ENCODE data around the gene ARID4B. TPM values are rescaled to one million over a fixed set of nuclear protein-coding genes. Genes with fewer than 3 reads are reported as not detected.

ARID4B gene
- total RNA-seq, 1 experiment from 2014 or later = 17.6 TPM

DNA sequence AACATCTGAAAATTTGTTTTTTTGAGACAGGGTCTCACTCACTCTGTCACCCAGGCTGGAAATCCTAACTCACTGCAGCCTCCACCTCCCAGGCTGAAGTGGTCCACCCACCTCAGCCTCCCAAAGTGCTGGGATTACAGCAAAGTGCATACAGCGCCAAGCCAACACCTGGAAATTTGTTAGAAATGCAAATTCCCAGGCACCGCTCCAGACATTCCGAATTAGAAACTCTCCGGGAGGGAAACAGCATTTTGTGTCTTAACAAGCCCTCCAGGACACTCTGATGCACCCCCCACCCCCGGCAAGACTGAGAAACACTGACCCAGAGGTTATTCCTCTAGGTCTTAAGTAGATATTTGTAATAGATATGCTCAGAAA lies 49.1 kb downstream of the ARID4B start:
- Histone ChIP-seq H3K4me1 (ENCODE audit: insufficient read depth, low read length, poor library complexity, severe bottlenecking) (no peaks in the 10 kb centered on the region), H3K4me3 (ENCODE audit: low read depth, low read length, poor library complexity, severe bottlenecking) (no peak overlapping the region), H3K27me3 (replicated peaks; ENCODE audit: insufficient read depth, low read depth, low read length, poor library complexity) (no peaks in the 10 kb centered on the region), H3K27ac (ENCODE audit: low read depth, low read length, poor library complexity, severe bottlenecking) (no peak overlapping the region), H3K9me3 (ENCODE audit: low read depth, low read length, poor library complexity, severe bottlenecking) (no peaks in the 10 kb centered on the region), H3K36me3 (ENCODE audit: insufficient read depth, low read length, poor library complexity, severe bottlenecking) (no peaks in the 10 kb centered on the region)
- no peak for DNase-seq (ENCODE audit: low spot score)
- CTCF ChIA-PET = no interaction called here
- TF ChIP-seq, protein P1, sequence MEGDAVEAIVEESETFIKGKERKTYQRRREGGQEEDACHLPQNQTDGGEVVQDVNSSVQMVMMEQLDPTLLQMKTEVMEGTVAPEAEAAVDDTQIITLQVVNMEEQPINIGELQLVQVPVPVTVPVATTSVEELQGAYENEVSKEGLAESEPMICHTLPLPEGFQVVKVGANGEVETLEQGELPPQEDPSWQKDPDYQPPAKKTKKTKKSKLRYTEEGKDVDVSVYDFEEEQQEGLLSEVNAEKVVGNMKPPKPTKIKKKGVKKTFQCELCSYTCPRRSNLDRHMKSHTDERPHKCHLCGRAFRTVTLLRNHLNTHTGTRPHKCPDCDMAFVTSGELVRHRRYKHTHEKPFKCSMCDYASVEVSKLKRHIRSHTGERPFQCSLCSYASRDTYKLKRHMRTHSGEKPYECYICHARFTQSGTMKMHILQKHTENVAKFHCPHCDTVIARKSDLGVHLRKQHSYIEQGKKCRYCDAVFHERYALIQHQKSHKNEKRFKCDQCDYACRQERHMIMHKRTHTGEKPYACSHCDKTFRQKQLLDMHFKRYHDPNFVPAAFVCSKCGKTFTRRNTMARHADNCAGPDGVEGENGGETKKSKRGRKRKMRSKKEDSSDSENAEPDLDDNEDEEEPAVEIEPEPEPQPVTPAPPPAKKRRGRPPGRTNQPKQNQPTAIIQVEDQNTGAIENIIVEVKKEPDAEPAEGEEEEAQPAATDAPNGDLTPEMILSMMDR (conservative IDR thresholded peaks at IDR 0.05; ENCODE audit: low read depth, low read length) = no peak
- TF ChIP-seq EZH2 (IDR thresholded peaks at IDR 0.05; ENCODE audit: borderline replicate concordance, low read depth, low read length, poor library complexity, severe bottlenecking) = no peak
- intact Hi-C loops (cut with micrococcal nuclease; ENCODE audit: unreplicated experiment) = no loop called here
- POLR2A ChIA-PET (ENCODE audit: low non-redundant PET) = no interaction called here
- BruUV-seq (replicated peaks) = no TSS peak

GRCh38 chr1:235278233-235278914 lies 49.6 kb downstream of the ARID4B start:
- no peaks in the 10 kb centered on the region for H3K4me1 ChIP-seq (ENCODE audit: insufficient read depth, low read length, poor library complexity, severe bottlenecking)
- no peak for DNase-seq (ENCODE audit: low spot score)
- H3K4me3 ChIP-seq (ENCODE audit: low read depth, low read length, poor library complexity, severe bottlenecking) = no peak overlapping the region
- intact Hi-C loops (cut with micrococcal nuclease; ENCODE audit: unreplicated experiment) = no loop called here
- CTCF ChIA-PET = no interaction called here
- H3K9me3 ChIP-seq (ENCODE audit: low read depth, low read length, poor library complexity, severe bottlenecking) = no peaks in the 10 kb centered on the region
- no peaks in the 10 kb centered on the region for H3K36me3 ChIP-seq (ENCODE audit: insufficient read depth, low read length, poor library complexity, severe bottlenecking)
- no peak for TF ChIP-seq EZH2 (IDR thresholded peaks at IDR 0.05; ENCODE audit: borderline replicate concordance, low read depth, low read length, poor library complexity, severe bottlenecking)
- TF ChIP-seq, protein P1 (conservative IDR thresholded peaks at IDR 0.05; ENCODE audit: low read depth, low read length) = no peak
- POLR2A ChIA-PET (ENCODE audit: low non-redundant PET) = no interaction called here
- no peaks in the 10 kb centered on the region for H3K27me3 ChIP-seq (replicated peaks; ENCODE audit: insufficient read depth, low read depth, low read length, poor library complexity)
- no TSS peak for BruUV-seq (replicated peaks)
- H3K27ac ChIP-seq (ENCODE audit: low read depth, low read length, poor library complexity, severe bottlenecking) = no peak overlapping the region

- Histone ChIP-seq H3K36me3 (ENCODE audit: insufficient read depth, low read length, poor library complexity, severe bottlenecking) (no peaks in the 10 kb centered on the region), H3K27me3 (replicated peaks; ENCODE audit: insufficient read depth, low read depth, low read length, poor library complexity) (no peaks in the 10 kb centered on the region), H3K9me3 (ENCODE audit: low read depth, low read length, poor library complexity, severe bottlenecking) (no peaks in the 10 kb centered on the region), H3K4me1 (ENCODE audit: insufficient read depth, low read length, poor library complexity, severe bottlenecking) (no peaks in the 10 kb centered on the region), H3K27ac (ENCODE audit: low read depth, low read length, poor library complexity, severe bottlenecking) (no peak overlapping the region), H3K4me3 (ENCODE audit: low read depth, low read length, poor library complexity, severe bottlenecking) (no peak overlapping the region)
- CTCF ChIA-PET = no interaction called here
- intact Hi-C loops (cut with micrococcal nuclease; ENCODE audit: unreplicated experiment) = no loop called here
- TF ChIP-seq, protein P1 (conservative IDR thresholded peaks at IDR 0.05; ENCODE audit: low read depth, low read length) = no peak
- no peak for TF ChIP-seq EZH2 (IDR thresholded peaks at IDR 0.05; ENCODE audit: borderline replicate concordance, low read depth, low read length, poor library complexity, severe bottlenecking)
- POLR2A ChIA-PET (ENCODE audit: low non-redundant PET) = no interaction called here
- BruUV-seq (replicated peaks) = no TSS peak
- DNase-seq (ENCODE audit: low spot score) = no peak
Observed at GRCh38 chr1:235277709-235278108, 50.3 kb downstream of the ARID4B start.

All from A673 (cell line).